Smooth muscle cell (in vitro differentiated cells): ENCODE measurements around the gene TFDP1. TPM values are rescaled to one million over a fixed set of nuclear protein-coding genes. Genes with fewer than 3 reads are reported as not detected.

Experiments used
- DNase-seq: peaks from one replicate; lab custom pipeline; 2025; ENCODE audit not compliant: unreplicated experiment; lab: John Stamatoyannopoulos, UW
- H2AFZ ChIP-seq: fragments of 200-600 bp; sonication (generic); 2 replicates; pipeline ENCODE4 v1.6.0; 2016; ENCODE audit warnings: antibody characterized with exemption, low read depth, mild to moderate bottlenecking
- H3F3A ChIP-seq: fragments of 200-600 bp; sonication (generic); 2 replicates; pipeline ENCODE4 v1.6.0; 2017; ENCODE audit warnings: antibody characterized with exemption, low read depth
- H3K27ac ChIP-seq: fragments of 200-600 bp; sonication (generic); 2 replicates; pipeline ENCODE4 v1.5.1; 2016; ENCODE audit warnings: low read depth, mild to moderate bottlenecking
- H3K27me3 ChIP-seq: fragments of 200-600 bp; sonication (generic); 2 replicates; pipeline ENCODE4 v1.6.1; 2016; ENCODE audit warnings: low read depth, mild to moderate bottlenecking
- H3K36me3 ChIP-seq: fragments of 200-600 bp; sonication (generic); 2 replicates; pipeline ENCODE4 v1.5.1; 2016; ENCODE audit warnings: low read depth
- H3K4me1 ChIP-seq: fragments of 200-600 bp; sonication (generic); 2 replicates; pipeline ENCODE4 v1.5.1; 2016; ENCODE audit warnings: low read depth
- H3K4me2 ChIP-seq: fragments of 200-600 bp; sonication (generic); 2 replicates; pipeline ENCODE4 v1.6.0; 2016; ENCODE audit warnings: mild to moderate bottlenecking
- H3K4me3 ChIP-seq: fragments of 200-600 bp; sonication (generic); 2 replicates; pipeline ENCODE4 v1.5.1; 2016; ENCODE audit warnings: mild to moderate bottlenecking
- H3K79me2 ChIP-seq: fragments of 200-600 bp; sonication (generic); 2 replicates; pipeline ENCODE4 v1.6.0; 2016; ENCODE audit warnings: low read depth, mild to moderate bottlenecking
- H3K9ac ChIP-seq: fragments of 200-600 bp; sonication (generic); 2 replicates; pipeline ENCODE4 v1.6.0; 2016; ENCODE audit warnings: low read depth
- H3K9me3 ChIP-seq: fragments of 200-600 bp; sonication (generic); replicated peaks from 2 replicates; pipeline ENCODE4 v1.5.1; 2016; ENCODE audit warnings: low read depth
- H4K20me1 ChIP-seq: fragments of 200-600 bp; sonication (generic); 2 replicates; pipeline ENCODE4 v1.6.0; 2016; ENCODE audit warnings: low read depth
- CTCF ChIP-seq: fragments of 200-600 bp; sonication (generic); IDR thresholded peaks from 2 replicates; pipeline ENCODE4 v1.5.1; 2017; ENCODE audit warnings: borderline replicate concordance, mild to moderate bottlenecking, antibody characterized with exemption; ENCODE audit not compliant: insufficient read depth, poor library complexity, severe bottlenecking
- WGBS: methylation state at CpG from one replicate; pipeline ENCODE4 v1.1.7; 2016; ENCODE audit warnings: low lambda C conversion rate; 5-methylcytosine and 5-hydroxymethylcytosine counted together
- polyA plus RNA-seq: library from polyadenylated mRNA; unstranded; fragments of >200 nt; fragmentation: Nextera tagmentation; extraction: Ambion mirVana; gene quantifications from 2 replicates; pipeline ENCODE4 v1.2.1, GENCODE V29; 2016
- total RNA-seq: library from RNA; depleted of rRNA; stranded (reverse); fragments of >200 nt; gene quantifications from 2 replicates; pipeline ENCODE4 v1.2.3, GENCODE V29; 2014

TFDP1 gene
- total and polyA plus RNA-seq, 2 experiments from 2014 or later, result 52.8 to 53.6 TPM

- no peaks in the 10 kb centered on the region for H3F3A ChIP-seq
- no peaks in the 10 kb centered on the region for H3K4me1 ChIP-seq
- H3K4me3 ChIP-seq, result no peak overlapping the region
- H3K4me2 ChIP-seq, result no peak overlapping the region
- no peak overlapping the region for H2AFZ ChIP-seq
- no peak overlapping the region for H3K27ac ChIP-seq
- peaks cover 82% of the 10 kb centered on the region for H4K20me1 ChIP-seq
- H3K27me3 ChIP-seq, result no peaks in the 10 kb centered on the region
- whole genome bisulfite sequencing, result 90% methylated on average over 37 of the region's 37 CpGs
- H3K36me3 ChIP-seq, result peaks cover 7% of the 10 kb centered on the region
- H3K79me2 ChIP-seq, result peaks cover 19% of the 10 kb centered on the region
- no peaks in the 10 kb centered on the region for H3K9me3 ChIP-seq
- no peak overlapping the region for H3K9ac ChIP-seq
- DNase-seq, result no peak
- TF ChIP-seq CTCF, result no peak
Observed at GRCh38 chr13:113544071-113544891, 40.3 kb upstream of the TFDP1 start.

GRCh38 chr13:113544896-113545295, 39.7 kb upstream of the TFDP1 start:
- TF ChIP-seq CTCF, result no peak
- H2AFZ ChIP-seq, result no peak overlapping the region
- no peak overlapping the region for H3K4me3 ChIP-seq
- H3F3A ChIP-seq, result no peaks in the 10 kb centered on the region
- no peak overlapping the region for H3K4me2 ChIP-seq
- H3K9me3 ChIP-seq, result no peaks in the 10 kb centered on the region
- peaks cover 19% of the 10 kb centered on the region for H3K79me2 ChIP-seq
- no peak overlapping the region for H3K27ac ChIP-seq
- WGBS, result 94% methylated on average over 10 of the region's 10 CpGs
- H3K4me1 ChIP-seq, result no peaks in the 10 kb centered on the region
- H3K36me3 ChIP-seq, result peaks cover under 1% of the 10 kb centered on the region
- H3K9ac ChIP-seq, result no peak overlapping the region
- no peaks in the 10 kb centered on the region for H3K27me3 ChIP-seq
- peaks cover 80% of the 10 kb centered on the region for H4K20me1 ChIP-seq
- no peak for DNase-seq

GRCh38 chr13:113545455-113545930, 39.1 kb upstream of the TFDP1 start:
- Histone ChIP-seq H3K27ac (no peak overlapping the region), H3K36me3 (no peaks in the 10 kb centered on the region), H3K4me3 (no peak overlapping the region), H3K9ac (no peak overlapping the region), H3K27me3 (no peaks in the 10 kb centered on the region), H3K79me2 (peaks cover 19% of the 10 kb centered on the region), H3K4me1 (no peaks in the 10 kb centered on the region), H4K20me1 (peaks cover 76% of the 10 kb centered on the region), H3F3A (no peaks in the 10 kb centered on the region), H3K4me2 (no peak overlapping the region), H2AFZ (no peak overlapping the region), H3K9me3 (no peaks in the 10 kb centered on the region)
- no peak for DNase-seq
- WGBS, result 90% methylated on average over 5 of the region's 5 CpGs
- no peak for TF ChIP-seq CTCF
